Stimulated activated CD4-positive, alpha-beta T cell treated with anti-CD3 and anti-CD28 coated beads, Interleukin-12 subunit alpha, Interleukin-12 subunit beta, amount 100 ng/mL, for 24 hours (primary cell): ENCODE data around the gene LTBP1.

Experiments used
- DNase-seq, 2 experiments: peaks; one replicate each; pipeline ENCODE4 v3.0.0-alpha.2; 2020; ENCODE audit warnings: low read depth in 2 of 2

The LTBP1 gene

GRCh38 chr2:33115728-33116127 lies 169.0 kb downstream of the LTBP1 start:
- DNase-seq, result no peak

GRCh38 chr2:33116799-33117198 lies 170.0 kb downstream of the LTBP1 start:
- DNase-seq, result no peak

- DNase-seq, result no peak
Observed at GRCh38 chr2:33118651-33119050, 171.9 kb downstream of the LTBP1 start.

- DNase-seq, result no peak
Observed at GRCh38 chr2:33121416-33121815, 174.7 kb downstream of the LTBP1 start.

- no peak for DNase-seq
Observed at GRCh38 chr2:33121925-33122324, 175.2 kb downstream of the LTBP1 start.

GRCh38 chr2:33122726-33123125 lies 176.0 kb downstream of the LTBP1 start:
- DNase-seq, result no peak

GRCh38 chr2:33123216-33123615 lies 176.5 kb downstream of the LTBP1 start:
- DNase-seq, result no peak

- DNase-seq, result no peak
Observed at GRCh38 chr2:33126552-33126951, 179.8 kb downstream of the LTBP1 start.

- DNase-seq, result no peak
Observed at GRCh38 chr2:33126958-33127357, 180.2 kb downstream of the LTBP1 start.

- DNase-seq, result no peak
Observed at GRCh38 chr2:33129263-33130053, 182.7 kb downstream of the LTBP1 start.

GRCh38 chr2:33130054-33130447 lies 183.3 kb downstream of the LTBP1 start:
- no peak for DNase-seq

- DNase-seq, result no peak
Observed at GRCh38 chr2:33130544-33130943, 183.8 kb downstream of the LTBP1 start.

GRCh38 chr2:33131111-33131510 lies 184.4 kb downstream of the LTBP1 start:
- DNase-seq, result no peak

GRCh38 chr2:33131749-33132148 lies 185.0 kb downstream of the LTBP1 start:
- no peak for DNase-seq

GRCh38 chr2:33133454-33133952 lies 186.8 kb downstream of the LTBP1 start:
- no peak for DNase-seq

GRCh38 chr2:33134086-33134771 lies 187.5 kb downstream of the LTBP1 start:
- no peak for DNase-seq

GRCh38 chr2:33134791-33135560 lies 188.2 kb downstream of the LTBP1 start:
- DNase-seq, result no peak

GRCh38 chr2:33135645-33136044 lies 188.9 kb downstream of the LTBP1 start:
- no peak for DNase-seq

- DNase-seq, result no peak
Observed at GRCh38 chr2:33136056-33136455, 189.3 kb downstream of the LTBP1 start.

- DNase-seq, result no peak
Observed at GRCh38 chr2:33136566-33136965, 189.8 kb downstream of the LTBP1 start.

- no peak for DNase-seq
Observed at GRCh38 chr2:33137331-33137730, 190.6 kb downstream of the LTBP1 start.

- DNase-seq, result no peak
Observed at GRCh38 chr2:33139949-33140348, 193.2 kb downstream of the LTBP1 start.
